ENCODE measurements around the gene JMJD8.

DNA sequence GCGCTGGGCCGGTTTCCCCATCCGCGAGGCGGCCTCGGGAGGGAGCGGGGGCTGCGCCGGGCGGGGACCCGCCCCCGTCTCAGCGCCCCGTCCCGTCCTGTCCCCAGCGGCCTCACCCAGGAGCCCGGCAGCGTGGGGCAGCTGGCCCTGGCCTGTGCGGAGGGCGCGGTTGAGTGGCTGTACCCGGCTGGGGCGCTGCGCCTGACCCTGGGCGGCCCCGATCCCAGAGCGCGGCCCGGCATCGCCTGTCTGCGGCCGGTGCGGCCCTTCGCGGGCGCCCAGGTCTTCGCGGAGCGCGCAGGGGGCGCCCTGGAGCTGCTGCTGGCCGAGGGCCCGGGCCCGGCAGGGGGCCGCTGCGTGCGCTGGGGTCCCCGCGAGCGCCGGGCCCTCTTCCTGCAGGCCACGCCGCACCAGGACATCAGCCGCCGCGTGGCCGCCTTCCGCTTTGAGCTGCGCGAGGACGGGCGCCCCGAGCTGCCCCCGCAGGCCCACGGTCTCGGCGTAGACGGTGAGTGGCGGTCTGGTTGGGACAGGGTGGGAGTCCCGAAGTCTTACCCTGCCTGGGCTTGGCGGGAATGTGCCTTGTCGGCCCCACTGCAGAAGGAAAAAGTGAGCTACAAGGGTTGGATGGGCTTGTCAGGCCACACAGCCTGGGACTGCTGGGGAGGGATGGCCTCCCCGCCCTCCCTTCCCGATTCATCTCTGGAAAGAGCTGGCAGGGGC is 31.5 kb upstream of the JMJD8 start:
- TF ChIP-seq EZH2 (IDR thresholded peaks at IDR 0.05; ENCODE audit: insufficient read depth, poor library complexity, severe bottlenecking) (no peak), EZH2phosphoT487 (IDR thresholded peaks at IDR 0.05; ENCODE audit: insufficient read depth, low read depth) (no peak)

Measured in GM23248 (cell line).